GM12878 (cell line): ENCODE measurements around the gene MED4. TPM values are rescaled to one million over a fixed set of nuclear protein-coding genes. Genes with fewer than 3 reads are reported as not detected.
A peak's percentile ranks its signal among the peaks of the same experiment; 100 is the strongest.

Experiments
- E2F4 ChIP-seq: IDR thresholded peaks from 2 replicates; pipeline ENCODE4 v1.6.1; 2012; ENCODE audit warnings: low read depth, low read length, improper control_type of control experiment
- EP300 ChIP-seq, 2 experiments: fragments of 150-350 bp in 1 of 2; IDR thresholded peaks; 2 replicates each; pipeline ENCODE4 v1.6.1; 2011 to 2012; ENCODE audit warnings: low read depth in 2 of 2, low read length in 2 of 2, borderline replicate concordance in 1 of 2, improper control_type of control experiment in 1 of 2, inconsistent platforms in 1 of 2; ENCODE audit not compliant: control insufficient read depth in 1 of 2
- MEF2B ChIP-seq: fragments of 450-650 bp; IDR thresholded peaks from 2 replicates; pipeline ENCODE4 v1.6.1; 2018; ENCODE audit warnings: mild to moderate bottlenecking, moderate library complexity; ENCODE audit not compliant: partially characterized antibody, poor library complexity, severe bottlenecking
- MLLT1 ChIP-seq: fragments of 450-650 bp; IDR thresholded peaks from 2 replicates; pipeline ENCODE4 v1.6.1; 2016; ENCODE audit warnings: mild to moderate bottlenecking
- NBN ChIP-seq: fragments of 450-650 bp; IDR thresholded peaks from 2 replicates; pipeline ENCODE4 v1.6.1; 2016
- NRF1 ChIP-seq: conservative IDR thresholded peaks from 2 replicates; pipeline ENCODE4 v1.6.1; 2011; ENCODE audit warnings: mild to moderate bottlenecking, low read depth, low read length, improper control_type of control experiment
- POU2F2 ChIP-seq: IDR thresholded peaks from 3 replicates; pipeline ENCODE4 v1.6.1; 2011; ENCODE audit warnings: low read depth, mild to moderate bottlenecking, low read length, borderline replicate concordance
- SMAD1 ChIP-seq: fragments of 450-650 bp; IDR thresholded peaks from 2 replicates; pipeline ENCODE4 v1.6.1; 2018; ENCODE audit warnings: mild to moderate bottlenecking, low read depth; ENCODE audit not compliant: partially characterized antibody
- polyA plus RNA-seq, 11 experiments: library from polyadenylated mRNA; depleted of rRNA in 4 of 11; unstranded in 6 of 11; stranded (reverse) in 5 of 11; fragments of >200 nt; fragmentation: Nextera tagmentation in 4 of 11; fragmentation: Illumina TruSeq in 1 of 11; extraction: Ambion mirVana in 4 of 11; extraction: Trizol in 1 of 11; gene quantifications; 1 replicate in 1 of 11; 2 replicates in 10 of 11; pipeline versions ENCODE4 v1.2.1 to v1.2.3, GENCODE V29; 2011 to 2016; ENCODE audit warnings: inconsistent platforms in 2 of 11, missing spikeins in 2 of 11, low read depth in 1 of 11
- total RNA-seq, 4 experiments: library from RNA; depleted of rRNA in 3 of 4; stranded (reverse); fragments of >200 nt in 3 of 4; fragmentation: Illumina TruSeq in 1 of 4; extraction: Trizol in 1 of 4; gene quantifications; 2 replicates each; pipeline versions ENCODE4 v1.2.1 to v1.2.3, GENCODE V29; 2013 to 2021
- TF ChIP-seq, protein P1 (sequence below): fragments of 450-650 bp; IDR thresholded peaks from 2 replicates; pipeline ENCODE4 v1.6.1; 2017; ENCODE audit warnings: low read depth, mild to moderate bottlenecking, moderate library complexity
- TF ChIP-seq, protein P2 (sequence below): fragments of 450-650 bp; IDR thresholded peaks from 2 replicates; pipeline ENCODE4 v1.6.1; 2016; ENCODE audit warnings: mild to moderate bottlenecking
- TF ChIP-seq, protein P3 (sequence below): fragments of 150-350 bp; IDR thresholded peaks from 2 replicates; pipeline ENCODE4 v1.6.1; 2016; ENCODE audit warnings: low read depth, low read length

Gene MED4
- total and polyA plus RNA-seq, 10 of the 15 experiments (the other 5 are each of a cell fraction or from before 2014, with no cell fraction given) = 31.5 to 117 (median 87.4) TPM

DNA sequence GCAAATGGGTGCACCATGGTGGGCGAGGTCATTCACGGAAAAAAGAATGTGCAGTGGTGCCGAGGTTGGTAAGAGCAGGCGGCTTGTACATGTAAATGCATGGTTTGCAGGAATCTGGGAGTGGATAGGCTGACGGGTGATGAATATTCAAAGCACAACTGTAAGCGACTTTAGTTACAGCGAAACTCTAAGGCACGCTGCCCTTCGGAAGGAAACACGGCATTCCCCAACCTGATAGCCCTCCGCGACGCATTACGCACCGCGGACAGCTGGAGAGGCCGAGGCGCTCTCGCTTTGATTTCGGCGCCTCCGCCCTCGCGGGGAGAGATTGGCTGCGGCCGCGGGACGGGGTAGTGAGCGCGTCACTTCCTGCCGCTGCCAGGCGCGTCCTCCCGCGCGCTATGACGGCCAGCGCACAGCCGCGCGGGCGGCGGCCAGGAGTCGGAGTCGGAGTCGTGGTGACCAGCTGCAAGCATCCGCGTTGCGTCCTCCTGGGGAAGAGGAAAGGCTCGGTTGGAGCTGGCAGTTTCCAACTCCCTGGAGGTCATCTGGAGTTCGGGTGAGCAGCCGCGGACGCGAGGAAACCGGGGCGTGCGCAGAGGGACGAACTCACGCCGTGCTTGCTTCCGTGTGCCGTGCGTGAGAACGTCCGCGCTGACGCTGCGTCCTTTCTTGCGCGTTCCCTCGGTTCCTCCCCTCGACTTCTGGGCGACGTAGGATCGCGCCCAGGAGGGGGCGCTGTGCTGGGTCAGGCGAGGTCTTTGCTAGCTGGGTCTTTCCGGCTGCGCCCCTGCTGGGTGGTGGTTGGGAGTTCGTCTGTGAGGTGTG, 57.3 kb downstream of the MED4 start, which contains the start of gene NUDT15 (continued):
- TF ChIP-seq, protein P1, sequence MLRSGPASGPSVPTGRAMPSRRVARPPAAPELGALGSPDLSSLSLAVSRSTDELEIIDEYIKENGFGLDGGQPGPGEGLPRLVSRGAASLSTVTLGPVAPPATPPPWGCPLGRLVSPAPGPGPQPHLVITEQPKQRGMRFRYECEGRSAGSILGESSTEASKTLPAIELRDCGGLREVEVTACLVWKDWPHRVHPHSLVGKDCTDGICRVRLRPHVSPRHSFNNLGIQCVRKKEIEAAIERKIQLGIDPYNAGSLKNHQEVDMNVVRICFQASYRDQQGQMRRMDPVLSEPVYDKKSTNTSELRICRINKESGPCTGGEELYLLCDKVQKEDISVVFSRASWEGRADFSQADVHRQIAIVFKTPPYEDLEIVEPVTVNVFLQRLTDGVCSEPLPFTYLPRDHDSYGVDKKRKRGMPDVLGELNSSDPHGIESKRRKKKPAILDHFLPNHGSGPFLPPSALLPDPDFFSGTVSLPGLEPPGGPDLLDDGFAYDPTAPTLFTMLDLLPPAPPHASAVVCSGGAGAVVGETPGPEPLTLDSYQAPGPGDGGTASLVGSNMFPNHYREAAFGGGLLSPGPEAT = peak; percentile 69
- TF ChIP-seq, protein P2, sequence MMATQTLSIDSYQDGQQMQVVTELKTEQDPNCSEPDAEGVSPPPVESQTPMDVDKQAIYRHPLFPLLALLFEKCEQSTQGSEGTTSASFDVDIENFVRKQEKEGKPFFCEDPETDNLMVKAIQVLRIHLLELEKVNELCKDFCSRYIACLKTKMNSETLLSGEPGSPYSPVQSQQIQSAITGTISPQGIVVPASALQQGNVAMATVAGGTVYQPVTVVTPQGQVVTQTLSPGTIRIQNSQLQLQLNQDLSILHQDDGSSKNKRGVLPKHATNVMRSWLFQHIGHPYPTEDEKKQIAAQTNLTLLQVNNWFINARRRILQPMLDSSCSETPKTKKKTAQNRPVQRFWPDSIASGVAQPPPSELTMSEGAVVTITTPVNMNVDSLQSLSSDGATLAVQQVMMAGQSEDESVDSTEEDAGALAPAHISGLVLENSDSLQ = peak; percentile 52
- TF ChIP-seq MEF2B (no peak), POU2F2 (peak; percentile 79), E2F4 (peak; percentile 99), SMAD1 (no peak), NRF1 (peak; percentile 58), MLLT1 (no peak; the same call in 1 of the 2 replicates), NBN (peak; percentile 90), EP300 (IDR thresholded peaks at IDR 0.05; ENCODE audit: borderline replicate concordance in 1 of 2, control insufficient read depth in 1 of 2, low read depth in 2 of 2, low read length in 2 of 2) (peak in 1 of 2 experiments; percentile 16; a peak in 3 of 4 replicates)
- TF ChIP-seq, protein P3, sequence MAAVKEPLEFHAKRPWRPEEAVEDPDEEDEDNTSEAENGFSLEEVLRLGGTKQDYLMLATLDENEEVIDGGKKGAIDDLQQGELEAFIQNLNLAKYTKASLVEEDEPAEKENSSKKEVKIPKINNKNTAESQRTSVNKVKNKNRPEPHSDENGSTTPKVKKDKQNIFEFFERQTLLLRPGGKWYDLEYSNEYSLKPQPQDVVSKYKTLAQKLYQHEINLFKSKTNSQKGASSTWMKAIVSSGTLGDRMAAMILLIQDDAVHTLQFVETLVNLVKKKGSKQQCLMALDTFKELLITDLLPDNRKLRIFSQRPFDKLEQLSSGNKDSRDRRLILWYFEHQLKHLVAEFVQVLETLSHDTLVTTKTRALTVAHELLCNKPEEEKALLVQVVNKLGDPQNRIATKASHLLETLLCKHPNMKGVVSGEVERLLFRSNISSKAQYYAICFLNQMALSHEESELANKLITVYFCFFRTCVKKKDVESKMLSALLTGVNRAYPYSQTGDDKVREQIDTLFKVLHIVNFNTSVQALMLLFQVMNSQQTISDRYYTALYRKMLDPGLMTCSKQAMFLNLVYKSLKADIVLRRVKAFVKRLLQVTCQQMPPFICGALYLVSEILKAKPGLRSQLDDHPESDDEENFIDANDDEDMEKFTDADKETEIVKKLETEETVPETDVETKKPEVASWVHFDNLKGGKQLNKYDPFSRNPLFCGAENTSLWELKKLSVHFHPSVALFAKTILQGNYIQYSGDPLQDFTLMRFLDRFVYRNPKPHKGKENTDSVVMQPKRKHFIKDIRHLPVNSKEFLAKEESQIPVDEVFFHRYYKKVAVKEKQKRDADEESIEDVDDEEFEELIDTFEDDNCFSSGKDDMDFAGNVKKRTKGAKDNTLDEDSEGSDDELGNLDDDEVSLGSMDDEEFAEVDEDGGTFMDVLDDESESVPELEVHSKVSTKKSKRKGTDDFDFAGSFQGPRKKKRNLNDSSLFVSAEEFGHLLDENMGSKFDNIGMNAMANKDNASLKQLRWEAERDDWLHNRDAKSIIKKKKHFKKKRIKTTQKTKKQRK = no peak
